HK-2 (cell line): Measurements from ENCODE around the gene ASPRV1.

Source experiments
- DNase-seq: peaks from one replicate; pipeline ENCODE4 v3.0.0-alpha.2; 2018; ENCODE audit not compliant: unreplicated experiment

ASPRV1 gene

DNA sequence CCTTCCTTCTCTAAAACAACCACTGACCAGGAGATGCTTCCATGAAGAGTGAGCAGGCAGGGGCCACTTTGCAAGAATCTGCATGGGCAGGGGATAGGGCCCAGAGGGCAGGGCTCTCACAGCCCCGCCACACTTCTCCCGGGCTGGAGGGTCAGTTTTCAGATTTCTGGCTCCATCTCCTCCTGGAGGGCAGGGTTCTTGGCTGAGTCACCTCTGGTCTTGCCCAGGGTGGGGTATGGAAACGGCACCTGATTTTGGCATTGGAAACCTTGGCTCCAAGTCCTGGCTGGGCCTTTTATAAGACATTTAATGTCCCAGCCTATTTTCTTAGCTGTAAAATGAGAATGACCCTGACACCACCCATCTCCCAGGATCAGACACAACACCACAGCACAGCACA is 27.6 kb upstream of the ASPRV1 start:
- no peak for DNase-seq

DNA sequence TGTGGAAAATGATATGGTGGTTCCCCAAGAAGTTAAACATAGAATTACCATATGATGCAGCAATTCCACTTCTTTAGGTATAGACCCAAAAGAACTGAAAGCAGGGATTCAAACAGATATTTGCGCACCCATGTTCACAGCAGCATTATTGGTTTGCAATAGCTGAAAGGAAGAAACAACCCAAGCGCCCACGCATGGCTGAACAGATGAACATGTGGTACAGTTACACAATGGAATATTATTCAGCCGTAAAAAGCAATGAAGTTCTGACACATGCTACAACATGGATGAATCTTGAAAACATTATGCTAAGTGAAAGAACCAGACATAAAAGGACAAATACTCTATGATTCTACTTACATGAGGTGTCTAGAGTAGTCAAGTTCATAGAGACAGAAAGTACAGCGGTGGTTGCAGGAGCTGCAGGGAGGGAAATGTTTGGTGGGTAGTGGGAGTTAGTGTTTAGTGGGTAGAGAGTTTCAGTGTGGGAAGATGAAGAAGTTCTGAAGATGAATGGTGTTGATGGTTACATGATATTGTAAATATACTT is 26.7 kb upstream of the ASPRV1 start:
- DNase-seq: no peak

DNA sequence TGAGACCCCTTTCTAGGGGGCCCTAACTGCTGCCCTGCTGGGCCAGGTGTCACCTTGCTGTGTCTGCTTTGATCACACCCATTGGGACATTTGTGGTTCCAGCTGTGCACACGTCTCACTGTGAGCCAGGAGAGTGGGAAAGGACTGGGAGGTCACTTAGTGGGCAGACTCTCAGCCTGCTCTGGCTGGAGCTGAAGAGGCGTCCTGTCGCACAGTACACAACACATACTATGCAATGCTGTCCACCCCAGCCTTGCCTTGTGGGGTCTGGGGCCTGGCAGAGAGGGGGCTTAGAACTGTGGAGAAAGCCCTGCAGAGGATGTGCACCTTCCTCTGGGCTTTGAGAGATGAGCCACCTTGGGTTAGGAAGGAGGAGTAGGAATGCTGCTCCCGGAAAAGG is 25.3 kb upstream of the ASPRV1 start:
- DNase-seq: no peak

DNA sequence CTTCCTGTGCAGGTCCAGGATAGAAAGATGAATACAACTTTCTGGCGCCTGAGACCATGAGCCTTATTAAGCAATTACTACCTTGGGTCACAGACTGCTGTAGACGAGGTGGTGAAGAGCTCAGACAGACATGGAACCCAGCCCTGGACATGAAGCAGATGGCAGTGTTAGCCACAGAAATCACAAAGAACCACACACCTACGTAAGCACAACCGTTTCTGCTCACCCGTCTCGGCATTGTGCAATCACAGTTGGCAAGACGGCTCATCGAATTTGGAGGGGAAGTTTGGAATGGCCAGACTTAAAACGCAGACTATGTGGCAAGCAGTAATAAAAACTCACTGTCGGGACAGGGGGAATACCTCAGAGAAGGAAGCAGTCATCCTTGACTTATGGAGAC is 24.3 kb upstream of the ASPRV1 start:
- no peak for DNase-seq

DNA sequence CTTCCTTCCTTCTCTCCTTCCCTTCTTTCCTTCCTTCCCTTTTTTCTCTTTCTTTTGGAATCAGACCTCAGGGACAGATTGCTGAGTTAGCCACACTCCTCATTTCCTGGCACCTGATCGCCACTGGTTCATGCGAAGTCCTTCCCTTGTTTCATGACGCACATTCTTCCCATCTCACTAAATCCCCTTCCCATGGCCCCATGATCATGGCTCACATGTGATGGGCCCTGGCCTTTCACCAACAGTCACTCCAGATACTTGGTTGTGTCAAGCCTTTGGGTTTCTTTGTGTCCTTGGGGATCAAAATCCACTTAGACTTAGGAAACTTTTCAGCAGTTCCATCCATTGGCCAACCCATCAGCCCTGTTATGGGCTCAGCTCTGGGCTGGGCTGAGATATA is 23.8 kb upstream of the ASPRV1 start:
- DNase-seq: no peak

DNA sequence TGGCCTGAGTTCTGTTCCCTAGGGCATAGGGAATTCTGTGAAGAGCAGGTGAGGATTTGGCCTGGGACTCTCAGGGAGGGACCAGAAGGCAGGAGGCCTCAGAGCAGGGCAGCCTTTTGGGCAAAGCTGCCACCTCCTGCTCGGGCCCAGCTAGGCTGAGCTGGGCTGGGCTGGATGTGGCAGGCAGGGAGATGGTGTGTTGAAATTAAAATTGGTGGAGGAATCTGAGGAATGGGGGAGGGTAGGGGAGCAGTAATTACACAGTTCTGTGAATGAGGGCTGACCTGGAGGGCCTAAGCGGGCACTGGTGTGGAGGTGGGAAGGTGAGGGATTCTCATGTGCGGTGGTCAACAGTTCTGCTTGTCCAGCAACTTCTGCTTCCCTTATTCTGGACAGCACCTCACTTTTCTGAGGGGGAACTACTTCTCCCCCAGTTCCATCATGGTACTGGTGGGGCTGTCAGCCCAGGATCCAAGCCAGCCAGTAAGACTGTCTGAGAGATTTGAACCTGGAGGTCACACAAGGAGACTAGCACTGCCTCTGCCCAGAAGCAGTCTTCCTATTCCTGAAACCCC is 22.0 kb upstream of the ASPRV1 start:
- DNase-seq: no peak

DNA sequence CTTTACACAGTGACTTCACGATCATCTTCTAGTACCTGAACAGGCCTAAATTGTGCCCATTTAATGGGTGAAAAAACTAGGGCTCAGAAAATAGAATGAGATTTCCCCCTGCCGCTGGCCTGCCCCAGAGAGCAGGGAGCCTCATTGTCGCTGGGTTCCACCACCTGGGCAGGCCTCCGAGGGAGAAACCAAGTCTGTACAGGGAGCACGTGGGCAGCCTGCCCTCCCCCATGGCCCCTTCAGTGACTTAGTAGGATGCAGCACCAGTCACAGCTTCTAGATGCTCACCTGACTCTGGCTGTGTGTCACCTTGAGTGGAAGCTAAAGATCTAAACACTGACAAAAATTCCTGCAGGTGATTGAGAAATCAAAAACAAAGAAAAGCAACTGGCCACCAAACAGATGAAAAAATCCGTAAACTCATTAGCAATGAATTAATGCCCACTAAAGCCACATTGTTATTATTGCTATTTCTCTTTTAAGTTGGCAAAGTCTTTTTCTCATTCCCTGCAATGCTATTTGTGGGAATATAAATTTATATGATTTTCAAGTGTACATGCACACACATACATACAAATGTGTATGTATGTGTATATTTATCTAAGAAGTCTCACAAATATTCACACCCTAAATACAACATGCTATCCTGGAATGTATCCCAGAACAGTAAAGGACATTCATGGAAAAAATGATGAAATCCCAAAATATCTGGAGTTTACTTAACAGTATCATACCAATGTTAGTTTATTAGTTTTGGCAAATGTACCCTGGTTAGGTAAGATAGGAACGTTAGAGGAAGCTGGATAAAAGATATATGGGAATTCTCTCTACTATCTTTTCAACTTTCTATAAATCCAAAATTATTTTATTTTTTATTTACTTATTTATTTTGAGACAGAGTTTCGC is 18.7 kb upstream of the ASPRV1 start:
- no peak for DNase-seq

DNA sequence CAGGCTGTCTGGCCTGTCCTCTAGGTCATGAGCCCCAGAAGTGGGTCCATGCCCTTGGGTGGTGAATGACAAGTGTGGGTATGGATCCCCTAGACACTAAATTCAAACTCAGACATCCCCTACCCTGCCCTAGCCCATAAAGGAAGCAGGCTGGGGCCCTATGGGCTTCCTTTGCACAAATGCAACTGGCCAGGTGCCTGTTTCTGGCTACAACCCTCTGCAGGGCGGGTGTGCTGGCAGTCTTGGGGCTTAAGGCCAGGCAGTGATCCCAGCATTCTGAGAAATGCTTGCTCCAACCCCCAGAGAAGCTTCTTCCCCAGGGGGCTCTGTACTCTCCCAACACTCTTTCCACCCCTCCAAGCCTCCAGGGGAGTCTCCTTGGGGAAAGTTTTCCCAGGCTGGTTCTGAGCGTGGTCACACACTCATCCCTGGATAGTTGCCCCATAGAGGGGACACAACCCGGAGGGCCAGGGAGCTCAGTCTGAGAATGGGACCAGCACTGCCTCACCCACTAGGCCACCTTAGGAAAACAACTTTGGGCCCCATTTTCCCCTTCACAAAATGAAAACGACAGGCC is 16.6 kb upstream of the ASPRV1 start:
- DNase-seq: no peak

DNA sequence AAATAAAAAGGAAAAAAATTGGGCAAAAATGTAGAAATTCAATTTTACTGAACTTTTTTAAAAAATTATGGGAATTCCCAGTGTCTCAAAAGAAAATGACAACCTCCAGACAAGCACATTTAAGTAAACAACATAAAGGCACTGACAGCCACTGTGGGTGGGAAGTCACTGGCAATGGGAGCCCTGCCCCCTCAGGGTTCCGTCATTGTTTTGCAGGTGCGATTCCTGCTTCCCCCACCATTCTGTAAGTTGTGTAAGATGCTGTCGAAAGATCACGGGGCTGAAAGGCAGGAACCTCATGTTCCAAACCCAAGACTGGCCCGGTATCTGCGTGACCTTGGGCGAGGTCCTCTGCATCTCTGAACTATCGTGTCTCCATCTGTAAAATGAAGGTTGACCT is 15.8 kb upstream of the ASPRV1 start:
- no peak for DNase-seq

DNA sequence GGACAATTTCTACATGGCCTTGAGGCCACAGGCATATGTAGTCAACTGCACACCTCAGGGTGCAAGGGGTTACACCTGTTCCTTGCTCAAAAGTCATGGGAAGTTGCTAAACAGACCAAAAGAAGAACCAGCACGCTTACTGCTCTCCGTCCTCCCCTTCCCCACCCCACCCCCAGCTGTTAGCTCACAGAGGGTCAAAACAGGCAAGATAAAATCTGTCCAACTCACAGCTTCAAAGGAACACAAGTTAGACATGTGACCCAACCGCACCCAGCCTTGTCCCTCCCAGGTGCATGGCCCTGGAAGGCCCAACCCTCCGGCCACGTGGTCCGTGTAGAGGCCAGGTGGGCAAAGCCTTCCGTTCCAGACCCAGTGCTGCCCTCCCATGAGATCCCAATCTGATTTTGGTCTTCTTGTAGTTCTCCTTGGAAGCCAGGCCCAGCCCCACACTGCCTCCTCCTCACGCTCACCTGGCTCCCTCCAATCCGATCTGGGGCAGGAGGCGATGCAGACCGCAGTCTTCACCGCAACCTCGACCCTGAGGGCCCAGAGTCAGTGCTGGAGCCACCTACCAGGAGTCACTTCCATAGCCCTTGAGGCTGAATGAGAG is 14.5 kb upstream of the ASPRV1 start:
- DNase-seq: no peak

DNA sequence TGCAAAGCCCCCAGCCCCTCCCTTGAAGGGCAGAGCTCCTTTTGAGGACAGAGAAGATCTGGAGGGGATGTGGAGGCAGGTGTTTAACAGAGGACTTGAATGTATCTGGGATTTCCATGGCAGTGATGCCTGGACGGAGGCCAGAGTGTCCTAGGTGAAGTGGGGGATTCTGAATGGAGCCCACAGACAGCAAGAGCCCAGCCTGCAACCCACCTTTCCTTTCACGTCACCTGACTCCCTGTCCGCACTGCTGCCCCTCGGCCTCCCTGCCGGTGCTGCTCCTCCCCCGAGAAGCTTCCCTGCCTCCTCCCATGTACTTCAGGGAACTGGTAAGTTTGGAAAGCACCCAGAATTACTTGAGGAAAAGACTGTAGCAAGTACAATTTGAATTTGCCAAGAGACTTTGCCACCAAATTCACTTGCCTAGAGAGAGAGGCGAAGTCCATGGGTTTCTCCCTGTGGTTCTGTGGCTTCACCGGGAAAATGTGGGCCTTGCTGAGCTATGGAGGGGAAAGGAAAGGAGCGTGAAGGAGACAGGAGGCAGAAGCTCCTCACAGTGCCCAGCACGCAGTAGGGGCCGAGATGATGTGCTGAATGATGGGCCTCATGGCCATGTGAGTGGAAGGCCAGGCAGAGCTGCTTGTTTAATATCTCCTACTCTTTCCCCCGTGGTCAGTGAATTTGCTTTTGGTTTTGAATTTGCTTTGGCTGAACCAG is 13.9 kb upstream of the ASPRV1 start:
- no peak for DNase-seq

DNA sequence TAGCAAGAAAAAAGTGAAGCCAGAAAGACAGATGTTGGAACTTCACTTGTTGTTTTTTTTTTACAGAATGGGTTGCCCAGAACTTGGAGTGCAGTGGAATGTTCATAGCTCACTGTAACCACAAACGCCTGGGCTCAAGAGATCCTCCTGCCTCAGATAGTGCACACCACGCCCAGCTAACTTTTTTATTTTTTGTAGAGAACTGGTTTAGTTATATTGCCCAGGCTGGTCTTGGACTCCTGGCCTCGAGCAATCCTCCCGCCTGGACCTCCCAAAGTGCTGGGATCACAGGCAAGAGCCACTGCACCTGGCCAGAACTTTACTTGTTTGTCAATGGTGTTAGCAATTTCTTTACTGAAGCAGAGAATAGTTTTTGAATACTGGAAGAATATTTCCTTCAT is 11.9 kb upstream of the ASPRV1 start:
- DNase-seq: no peak

DNA sequence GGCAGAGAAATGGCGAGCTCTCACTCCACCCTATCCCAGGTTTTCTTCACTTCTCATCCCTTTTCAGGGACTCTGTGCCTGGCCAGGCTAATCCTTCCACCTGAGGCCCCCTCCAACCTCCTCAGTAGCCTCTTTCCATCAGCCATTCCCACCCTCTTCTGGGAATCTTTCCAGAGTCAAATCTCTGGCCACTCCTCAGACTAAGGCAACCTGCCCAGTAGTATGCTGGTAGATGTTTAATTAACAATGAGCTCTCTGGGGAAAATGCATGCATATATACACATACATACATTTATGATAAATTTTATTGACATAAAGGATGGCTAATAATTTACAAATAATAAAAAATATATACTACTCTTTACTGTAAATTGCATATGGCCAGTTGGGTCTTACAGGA is 11.4 kb upstream of the ASPRV1 start:
- DNase-seq: no peak

DNA sequence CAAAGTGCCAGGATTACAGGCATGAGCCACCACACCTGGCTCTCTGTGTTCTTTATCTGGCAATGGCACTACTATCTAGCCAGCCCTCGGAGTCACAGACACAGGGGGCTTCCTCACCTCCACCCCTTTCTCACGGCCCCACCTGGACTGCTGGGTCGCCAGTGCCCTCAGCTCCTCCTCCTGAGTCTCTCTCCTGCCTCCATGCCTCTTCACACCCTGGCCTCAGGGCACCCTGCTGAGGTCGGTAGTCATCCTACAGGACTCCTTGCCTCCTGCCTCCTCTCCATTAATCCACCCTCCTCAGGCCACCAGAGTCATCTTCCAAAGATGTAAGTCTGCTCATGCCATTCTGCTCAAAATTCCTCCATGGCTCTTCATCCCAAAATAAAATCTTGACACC is 8.6 kb upstream of the ASPRV1 start:
- DNase-seq: no peak

DNA sequence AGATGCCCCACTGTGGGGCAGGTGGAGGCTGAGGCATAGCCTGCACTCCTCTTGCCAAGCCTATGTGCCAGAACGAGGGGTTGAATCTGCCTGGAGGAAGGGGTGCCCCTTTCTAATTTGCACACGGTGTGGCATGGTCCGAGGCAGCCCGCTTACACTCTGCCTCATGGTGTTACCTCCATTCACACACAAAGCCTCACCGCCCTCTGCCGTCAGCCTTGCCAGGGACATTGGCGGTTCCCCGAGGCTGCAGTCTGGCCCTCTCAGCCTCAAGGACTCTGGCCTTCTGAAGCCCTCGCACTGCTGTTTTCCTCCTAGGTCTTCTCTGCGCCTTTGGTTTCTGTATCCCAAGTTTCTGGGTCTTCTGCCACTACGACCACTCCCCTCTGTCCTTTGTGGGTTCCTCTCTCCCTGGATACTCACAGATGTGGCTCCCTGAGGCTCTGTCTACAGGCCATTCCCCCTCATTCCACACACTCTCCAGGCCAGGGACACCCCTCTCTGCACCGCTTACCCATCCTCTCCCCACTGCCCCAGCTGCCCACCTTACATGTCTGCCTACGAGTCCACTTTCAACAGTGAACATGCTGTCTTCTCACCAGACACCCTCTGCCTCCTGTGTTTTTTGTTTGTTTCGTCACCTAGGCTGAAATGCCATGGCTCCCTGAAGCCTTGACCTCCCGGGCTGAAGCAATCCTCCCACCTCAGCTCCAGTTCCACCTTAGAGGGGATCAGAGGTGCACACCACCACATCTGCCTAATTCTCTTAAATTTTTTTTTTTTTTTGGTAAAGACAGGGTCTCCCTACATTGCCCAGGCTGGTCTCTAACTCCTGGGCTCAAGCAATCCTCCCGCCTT is 7.9 kb upstream of the ASPRV1 start:
- no peak for DNase-seq

DNA sequence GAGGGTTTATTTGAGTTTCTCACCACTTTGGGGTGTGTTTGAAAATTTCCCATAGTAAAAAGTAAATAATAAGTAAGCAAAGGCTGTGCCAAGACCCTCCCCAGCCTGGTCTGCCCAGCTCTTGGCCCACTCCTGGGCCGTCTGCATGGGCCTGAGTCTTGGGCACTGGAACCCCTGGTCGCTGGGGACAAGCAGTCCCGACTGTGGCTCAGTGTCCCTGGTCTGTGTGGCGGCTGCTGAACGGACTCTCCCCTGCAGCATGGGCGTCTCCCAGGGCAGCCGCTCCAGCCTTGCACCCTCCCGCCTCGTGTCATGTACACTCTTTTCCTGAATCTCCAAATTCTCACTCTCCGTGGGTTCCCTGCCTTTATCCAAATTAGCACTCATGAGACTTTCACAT is 7.2 kb upstream of the ASPRV1 start:
- no peak for DNase-seq

DNA sequence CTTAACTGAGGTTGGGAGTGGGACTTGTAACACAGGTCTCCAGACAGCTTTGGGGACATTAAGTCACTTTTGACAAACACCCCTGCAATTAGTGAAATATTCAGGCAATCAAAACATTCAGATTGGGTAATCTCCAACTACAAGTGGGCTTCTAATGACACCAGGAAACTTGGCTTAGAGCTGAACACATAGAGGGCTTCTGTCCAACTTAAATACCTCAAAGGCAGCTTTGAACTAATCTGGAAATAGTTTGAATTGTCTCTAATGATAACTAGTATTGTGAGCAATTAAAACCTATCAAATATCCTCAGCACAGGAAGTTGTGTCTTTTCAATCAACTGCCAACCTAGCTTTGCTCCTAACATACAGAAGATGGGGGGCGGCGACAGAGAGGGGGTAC is 5.1 kb upstream of the ASPRV1 start:
- no peak for DNase-seq

DNA sequence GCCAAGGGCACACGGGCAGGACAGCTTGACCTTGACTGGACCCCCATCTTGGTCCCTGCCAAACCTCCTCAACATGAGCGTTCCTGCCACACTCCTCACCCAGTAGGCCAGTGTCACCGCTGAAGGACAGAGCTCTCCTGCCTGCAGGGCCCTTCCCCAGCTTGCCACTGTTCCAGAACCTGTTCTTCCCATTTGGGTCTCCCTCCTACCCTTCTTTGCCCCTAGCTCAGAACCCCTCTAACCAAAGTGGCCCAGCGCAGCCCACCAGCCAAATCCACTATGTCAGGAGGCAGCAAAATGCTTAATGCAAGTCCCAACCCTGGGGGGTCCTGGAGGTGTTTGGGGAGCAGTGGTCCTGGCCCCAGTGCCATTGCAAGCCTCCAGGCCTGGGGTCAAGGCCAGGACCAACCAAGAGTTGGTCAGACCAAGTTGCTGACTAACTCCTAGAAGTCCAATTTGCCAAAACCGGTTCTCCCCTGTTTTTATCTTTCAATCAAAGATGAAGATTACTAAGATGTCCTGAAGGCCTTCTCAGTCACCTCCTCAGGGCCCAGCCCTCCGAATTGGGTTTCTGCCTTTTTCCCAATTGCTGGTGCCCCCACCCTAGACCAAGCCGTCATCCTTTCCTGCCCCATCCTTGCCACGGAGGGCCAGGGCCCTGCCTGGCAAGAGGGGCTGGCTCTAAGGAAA is 4.5 kb upstream of the ASPRV1 start:
- no peak for DNase-seq

DNA sequence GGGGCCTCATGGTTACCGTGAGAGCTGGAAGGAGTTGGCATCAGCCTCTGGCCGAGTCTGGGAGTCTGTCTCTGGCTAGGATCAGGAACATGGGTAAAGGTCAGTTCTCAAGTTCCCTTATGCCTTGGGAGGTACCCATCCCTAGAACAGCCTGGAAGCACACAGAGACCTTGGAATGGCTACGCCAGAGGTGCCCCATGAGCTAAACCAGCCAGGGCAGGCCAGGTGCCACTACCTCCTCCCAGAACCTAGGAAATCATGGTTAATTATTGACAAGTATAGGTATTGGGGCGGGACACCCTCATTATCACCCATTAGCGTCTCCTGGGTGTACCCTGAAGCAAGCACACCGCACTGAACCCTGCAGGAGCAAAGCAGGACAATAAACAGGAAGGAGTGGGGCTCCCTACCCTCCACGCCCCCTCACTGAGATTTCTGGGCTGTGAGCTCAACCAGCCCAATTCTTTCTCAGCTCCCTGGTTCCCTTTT is 3.0 kb upstream of the ASPRV1 start:
- no peak for DNase-seq
